EL (cell line): ENCODE measurements around the gene FBXW5.

Source experiments
- DNase-seq: peaks from one replicate; pipeline ENCODE4 v3.0.0-alpha.2; 2016

Gene FBXW5

GRCh38 chr9:136977223-136977622, 32.7 kb upstream of the FBXW5 start, which contains the start of gene PTGDS:
Gene PTGDS (plus strand): TSS chr9:136977504. CDS start chr9:136977579, 75 bp downstream.
- DNase-seq: no peak

- DNase-seq: no peak
Observed at GRCh38 chr9:136975644-136976043, 31.1 kb upstream of the FBXW5 start.

- no peak for DNase-seq
Observed at GRCh38 chr9:136974817-136975535, 30.4 kb upstream of the FBXW5 start.

GRCh38 chr9:136973618-136974617, 29.4 kb upstream of the FBXW5 start:
- DNase-seq: no peak

- no peak for DNase-seq
Observed at GRCh38 chr9:136972743-136973142, 28.2 kb upstream of the FBXW5 start.

- DNase-seq: no peak
Observed at GRCh38 chr9:136972335-136972734, 27.8 kb upstream of the FBXW5 start.

- DNase-seq: no peak
Observed at GRCh38 chr9:136971746-136972145, 27.2 kb upstream of the FBXW5 start.

- no peak for DNase-seq
Observed at GRCh38 chr9:136970361-136970760, 25.8 kb upstream of the FBXW5 start.

GRCh38 chr9:136969774-136970173, 25.2 kb upstream of the FBXW5 start:
- DNase-seq: no peak

- DNase-seq: no peak
Observed at GRCh38 chr9:136969150-136969549, 24.6 kb upstream of the FBXW5 start.

GRCh38 chr9:136968333-136969127, 24.0 kb upstream of the FBXW5 start:
- no peak for DNase-seq

GRCh38 chr9:136965771-136966484, 21.4 kb upstream of the FBXW5 start:
- DNase-seq: no peak

GRCh38 chr9:136964833-136965422, 20.4 kb upstream of the FBXW5 start:
- DNase-seq: no peak

- DNase-seq: no peak
Observed at GRCh38 chr9:136964171-136964689, 19.7 kb upstream of the FBXW5 start.

GRCh38 chr9:136963751-136964150, 19.2 kb upstream of the FBXW5 start:
- no peak for DNase-seq

- DNase-seq: no peak
Observed at GRCh38 chr9:136963341-136963740, 18.8 kb upstream of the FBXW5 start.

- DNase-seq: no peak
Observed at GRCh38 chr9:136962701-136963248, 18.2 kb upstream of the FBXW5 start.

GRCh38 chr9:136962163-136962562, 17.6 kb upstream of the FBXW5 start:
- no peak for DNase-seq

- DNase-seq: no peak
Observed at GRCh38 chr9:136961279-136962065, 16.9 kb upstream of the FBXW5 start.

GRCh38 chr9:136960938-136961275, 16.4 kb upstream of the FBXW5 start:
- no peak for DNase-seq
